ENCODE data around the gene SPART.

Gene SPART

DNA sequence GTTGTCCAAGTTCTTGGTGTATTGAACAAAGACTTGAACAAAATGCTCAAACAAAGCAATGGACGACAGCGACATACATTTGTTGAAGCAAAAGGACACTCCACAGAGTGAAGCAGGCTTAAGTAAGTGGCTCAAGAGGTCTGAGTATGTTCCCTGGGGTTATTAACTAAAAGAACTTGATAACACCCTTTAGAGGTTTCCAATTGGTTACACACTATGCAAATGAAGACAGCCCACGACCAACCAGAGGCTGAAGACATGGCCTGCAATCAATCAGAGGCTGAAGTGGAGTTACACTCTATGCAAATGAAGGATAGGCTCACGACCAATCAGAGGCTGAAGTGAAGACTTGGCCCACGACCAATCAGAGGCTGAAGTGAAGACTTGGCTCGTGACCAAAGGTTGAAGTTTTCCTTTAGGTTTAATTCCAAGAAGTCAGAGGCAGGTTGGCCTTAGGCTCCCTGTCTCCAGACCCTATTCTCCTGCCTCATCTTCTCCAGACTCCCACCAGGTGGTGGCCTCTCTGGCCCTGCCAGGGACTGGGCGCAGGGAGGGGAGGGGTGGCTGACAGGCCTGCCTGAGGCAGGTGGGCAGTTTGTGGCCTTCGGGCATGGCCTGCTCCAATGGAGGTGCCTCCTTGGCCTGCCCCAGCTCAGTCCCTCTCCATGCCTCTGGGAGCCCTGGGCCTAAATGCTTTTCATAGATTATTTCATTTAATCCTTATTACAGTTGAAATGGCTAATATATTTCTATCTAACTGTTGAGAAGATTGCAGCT is 86.6 kb downstream of the SPART start:
- no peak overlapping the region for H3K27ac ChIP-seq
- no peaks in the 10 kb centered on the region for H3K36me3 ChIP-seq
- H3K4me2 ChIP-seq = no peak overlapping the region
- no peaks in the 10 kb centered on the region for H4K20me1 ChIP-seq
- peaks cover 16% of the 10 kb centered on the region for H3K9me3 ChIP-seq
- no peak overlapping the region for H3K4me3 ChIP-seq
- no peak for TF ChIP-seq Cebpa-rat (IDR thresholded peaks at IDR 0.05)
- no peaks in the 10 kb centered on the region for H3K27me3 ChIP-seq
- no peak overlapping the region for H3K9ac ChIP-seq
- no peaks in the 10 kb centered on the region for H3K4me1 ChIP-seq

DNA sequence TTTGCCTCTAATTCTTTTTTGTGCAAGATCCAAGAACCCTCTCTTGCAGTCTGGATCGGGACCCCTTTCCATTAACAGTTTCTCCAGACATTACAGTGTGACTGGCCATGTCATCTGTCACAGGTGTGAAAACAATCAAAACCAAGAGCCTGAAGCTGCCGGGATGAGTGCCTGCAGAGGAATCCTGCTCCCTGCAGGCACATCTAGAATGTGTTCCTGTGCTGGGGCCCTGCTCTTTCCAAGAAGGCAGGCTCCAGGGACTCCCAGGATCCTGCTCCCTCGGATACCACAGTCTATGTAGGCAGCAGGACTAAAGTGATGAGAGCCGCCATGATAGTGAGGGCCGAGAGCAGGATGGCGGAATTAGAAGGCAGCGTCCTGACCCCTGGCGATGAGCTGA is 87.4 kb downstream of the SPART start:
- H3K4me1 ChIP-seq = no peaks in the 10 kb centered on the region
- H3K9ac ChIP-seq = no peak overlapping the region
- H3K36me3 ChIP-seq = no peaks in the 10 kb centered on the region
- TF ChIP-seq Cebpa-rat (IDR thresholded peaks at IDR 0.05) = no peak
- H4K20me1 ChIP-seq = no peaks in the 10 kb centered on the region
- H3K27me3 ChIP-seq = no peaks in the 10 kb centered on the region
- H3K9me3 ChIP-seq = peaks cover 16% of the 10 kb centered on the region
- no peak overlapping the region for H3K4me3 ChIP-seq
- no peak overlapping the region for H3K27ac ChIP-seq
- no peak overlapping the region for H3K4me2 ChIP-seq

All from BLaER1 (cell line).